Pancreas (tissue), 10 donors: ENCODE measurements around the gene GPR108. TPM values are rescaled to one million over a fixed set of nuclear protein-coding genes. Genes with fewer than 3 reads are reported as not detected.

Experiments
- ATAC-seq, 4 donors: fragments of 200-7000 bp; cut with Tn5 transposase; one replicate each; pipeline versions ENCODE4 v1.8.0 to v1.9.1; 2020; ENCODE audit warnings: mild to moderate bottlenecking in 4 of 4, moderate library complexity in 4 of 4
- DNase-seq, 6 donors: peaks; one replicate each; pipeline ENCODE4 v3.0.0-alpha.2; 2020
- FAIRE-seq: peaks from 2 replicates; lab custom pipeline; 2012; peaks lifted over from hg19 to GRCh38; lab: Jason Lieb, UNC
- H3K27ac ChIP-seq, 4 donors: fragments of 200-600 bp; sonication (generic); 1 replicate in 3 of 4; 2 replicates in 1 of 4; pipeline versions ENCODE4 v1.5.0 to v1.8.0; 2020
- H3K27me3 ChIP-seq, 4 donors: fragments of 200-600 bp; one replicate each; pipeline ENCODE4 v1.8.0; 2021
- H3K36me3 ChIP-seq, 3 donors: fragments of 200-600 bp; sonication (generic) in 1 of 3; one replicate each; pipeline versions ENCODE4 v1.5.0 to v1.8.0; 2020 to 2021
- H3K4me1 ChIP-seq, 3 donors: fragments of 200-600 bp; one replicate each; pipeline ENCODE4 v1.8.0; 2021
- H3K4me3 ChIP-seq, 4 donors: fragments of 200-600 bp; sonication (generic) in 2 of 4; one replicate each; pipeline versions ENCODE4 v1.5.0 to v1.8.0; 2020 to 2021
- H3K9me3 ChIP-seq, 4 donors: fragments of 200-600 bp; one replicate each; pipeline ENCODE4 v1.8.0; 2021
- WGBS, 2 donors: extraction: QIAGEN DNeasy Blood & Tissue Kit; methylation state at CpG; one replicate each; pipeline ENCODE4 v1.1.7; 2013; 5-methylcytosine and 5-hydroxymethylcytosine counted together
- intact Hi-C, 3 donors: fragments of 100-400 bp; cut with DNase I; formaldehyde crosslinking; loops; one replicate each; pipeline versions ENCODE4 v1.11.1 to v1.14.2; 2022
- polyA plus RNA-seq, 2 donors: library from polyadenylated mRNA; stranded (reverse); fragments of 200-250 nt; gene quantifications; one replicate each; pipeline ENCODE4 v1.2.3, GENCODE V29; 2013
- total RNA-seq, 6 donors: library from RNA; stranded (reverse); fragmentation: NEBNext Ultra II Directional in 4 of 6; extraction: Animal tissue kit (Norgen Biotek cat#: 25700) in 4 of 6; gene quantifications; one replicate each; pipeline versions ENCODE4 v1.2.1 to v1.2.4, GENCODE V29; 2021 to 2023
- TF ChIP-seq, protein P1 (sequence below), 4 donors: fragments of 200-600 bp; sonication (generic) in 3 of 4; IDR thresholded peaks; one replicate each; pipeline versions ENCODE4 v1.5.0 to v1.8.0; 2021; ENCODE audit warnings: antibody characterized with exemption in 4 of 4
- donor health status: healthy with polysubstance abuse.
- donor health status: DM: no; HTN: no; CAD: no; lungs with moderate emphysema.
- donor health status: DM: no; HTN: no; CAD: no.
- donor health status: control.
- donor health status: control.
- donor health status: Bipolar disorder and iron deficiency.
- donor health status: DM: yes; HTN: yes; CAD: no.
- donor health status: DM: no; HTN: no; CAD: no.
- donor health status: DM: no; HTN: no; CAD: no.
- donor health status: DM: yes; HTN: yes; CAD: no.

Gene GPR108
- total and polyA plus RNA-seq, 8 donors: 46.1 to 154 (median 54.0) TPM

DNA sequence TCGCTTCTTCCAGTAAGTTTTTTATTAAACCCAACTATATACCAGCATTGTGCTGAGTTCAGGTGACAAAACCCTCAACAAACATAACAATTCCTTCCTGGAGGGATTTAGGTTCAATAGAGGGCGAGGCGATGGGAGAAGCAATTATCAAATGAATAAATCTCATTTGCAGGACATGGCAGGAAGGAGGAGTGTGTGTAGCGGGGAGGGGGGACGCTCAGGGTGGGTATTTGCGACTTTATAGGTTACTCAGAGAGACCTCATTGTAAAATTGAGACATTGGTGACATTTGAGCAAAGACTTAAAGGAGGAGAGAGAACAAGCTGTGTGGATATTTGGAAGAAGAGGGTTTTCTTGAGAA is 20.8 kb downstream of the GPR108 start:
- WGBS, 2 donors: 82 to 85% methylated on average over 6 of the region's 6 CpGs
- H3K9me3 ChIP-seq: no peaks in the 10 kb centered on the region
- DNase-seq (no peak), FAIRE-seq (no peak), ATAC-seq (no peak)
- TF ChIP-seq, protein P1, sequence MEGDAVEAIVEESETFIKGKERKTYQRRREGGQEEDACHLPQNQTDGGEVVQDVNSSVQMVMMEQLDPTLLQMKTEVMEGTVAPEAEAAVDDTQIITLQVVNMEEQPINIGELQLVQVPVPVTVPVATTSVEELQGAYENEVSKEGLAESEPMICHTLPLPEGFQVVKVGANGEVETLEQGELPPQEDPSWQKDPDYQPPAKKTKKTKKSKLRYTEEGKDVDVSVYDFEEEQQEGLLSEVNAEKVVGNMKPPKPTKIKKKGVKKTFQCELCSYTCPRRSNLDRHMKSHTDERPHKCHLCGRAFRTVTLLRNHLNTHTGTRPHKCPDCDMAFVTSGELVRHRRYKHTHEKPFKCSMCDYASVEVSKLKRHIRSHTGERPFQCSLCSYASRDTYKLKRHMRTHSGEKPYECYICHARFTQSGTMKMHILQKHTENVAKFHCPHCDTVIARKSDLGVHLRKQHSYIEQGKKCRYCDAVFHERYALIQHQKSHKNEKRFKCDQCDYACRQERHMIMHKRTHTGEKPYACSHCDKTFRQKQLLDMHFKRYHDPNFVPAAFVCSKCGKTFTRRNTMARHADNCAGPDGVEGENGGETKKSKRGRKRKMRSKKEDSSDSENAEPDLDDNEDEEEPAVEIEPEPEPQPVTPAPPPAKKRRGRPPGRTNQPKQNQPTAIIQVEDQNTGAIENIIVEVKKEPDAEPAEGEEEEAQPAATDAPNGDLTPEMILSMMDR (IDR thresholded peaks at IDR 0.05): no peak
- H3K36me3 ChIP-seq: peaks cover 0 to 3% (median 0%) of the 10 kb centered on the region in 3 donors
- H3K4me1 ChIP-seq: peaks cover 0 to 9% (median 0%) of the 10 kb centered on the region in 3 donors
- intact Hi-C loops: no loop called here
- H3K27me3 ChIP-seq: no peaks in the 10 kb centered on the region
- no peak overlapping the region for H3K27ac ChIP-seq
- H3K4me3 ChIP-seq: no peak overlapping the region

DNA sequence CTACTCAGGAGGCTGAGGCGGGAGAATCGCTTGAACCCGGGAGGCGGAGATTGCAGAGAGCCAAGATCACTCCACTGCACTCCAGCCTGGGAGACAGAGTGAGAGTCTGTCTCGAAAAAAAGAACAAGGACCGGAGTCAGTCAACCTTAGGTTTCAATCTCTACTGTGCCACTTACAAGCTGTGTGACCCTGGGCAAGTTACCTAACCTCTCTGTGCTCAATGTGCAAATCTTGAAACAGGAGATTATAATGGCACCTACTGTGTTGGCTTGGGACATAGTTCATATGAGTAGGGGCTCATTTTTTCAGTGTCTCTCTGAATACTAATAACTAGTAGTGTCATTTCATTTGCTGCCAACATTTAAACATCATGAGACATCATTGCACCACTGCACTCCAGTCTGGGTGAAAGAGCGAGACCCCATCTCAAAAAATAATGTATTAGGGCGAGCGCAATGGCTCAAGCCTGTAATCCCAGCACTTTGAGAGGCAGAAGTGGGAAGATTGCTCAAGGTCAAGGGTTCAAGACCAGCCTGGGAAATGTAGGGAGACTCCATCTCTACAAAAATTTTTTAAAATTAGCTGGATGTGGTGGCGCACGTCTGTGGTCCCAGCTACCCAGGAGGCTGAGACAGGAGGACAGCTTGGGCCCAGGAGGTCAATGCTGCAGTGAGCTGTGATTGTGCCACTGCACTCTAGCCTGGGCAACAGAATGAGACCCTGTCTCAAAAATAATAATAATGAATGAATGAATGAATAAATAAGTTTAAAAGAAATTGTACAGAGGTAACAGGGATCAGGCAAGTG is 22.4 kb downstream of the GPR108 start:
- peaks cover 0 to 3% (median 0%) of the 10 kb centered on the region in 3 donors for H3K36me3 ChIP-seq
- intact Hi-C loops: no loop called here
- H3K4me3 ChIP-seq: no peak overlapping the region
- no peak overlapping the region for H3K27ac ChIP-seq
- H3K27me3 ChIP-seq: no peaks in the 10 kb centered on the region
- H3K4me1 ChIP-seq: no peaks in the 10 kb centered on the region
- DNase-seq (no peak), FAIRE-seq (no peak), ATAC-seq (no peak)
- WGBS, 2 donors: 82 to 87% methylated on average over 11 of the region's 11 CpGs
- TF ChIP-seq, protein P1 (IDR thresholded peaks at IDR 0.05): no peak
- no peaks in the 10 kb centered on the region for H3K9me3 ChIP-seq

DNA sequence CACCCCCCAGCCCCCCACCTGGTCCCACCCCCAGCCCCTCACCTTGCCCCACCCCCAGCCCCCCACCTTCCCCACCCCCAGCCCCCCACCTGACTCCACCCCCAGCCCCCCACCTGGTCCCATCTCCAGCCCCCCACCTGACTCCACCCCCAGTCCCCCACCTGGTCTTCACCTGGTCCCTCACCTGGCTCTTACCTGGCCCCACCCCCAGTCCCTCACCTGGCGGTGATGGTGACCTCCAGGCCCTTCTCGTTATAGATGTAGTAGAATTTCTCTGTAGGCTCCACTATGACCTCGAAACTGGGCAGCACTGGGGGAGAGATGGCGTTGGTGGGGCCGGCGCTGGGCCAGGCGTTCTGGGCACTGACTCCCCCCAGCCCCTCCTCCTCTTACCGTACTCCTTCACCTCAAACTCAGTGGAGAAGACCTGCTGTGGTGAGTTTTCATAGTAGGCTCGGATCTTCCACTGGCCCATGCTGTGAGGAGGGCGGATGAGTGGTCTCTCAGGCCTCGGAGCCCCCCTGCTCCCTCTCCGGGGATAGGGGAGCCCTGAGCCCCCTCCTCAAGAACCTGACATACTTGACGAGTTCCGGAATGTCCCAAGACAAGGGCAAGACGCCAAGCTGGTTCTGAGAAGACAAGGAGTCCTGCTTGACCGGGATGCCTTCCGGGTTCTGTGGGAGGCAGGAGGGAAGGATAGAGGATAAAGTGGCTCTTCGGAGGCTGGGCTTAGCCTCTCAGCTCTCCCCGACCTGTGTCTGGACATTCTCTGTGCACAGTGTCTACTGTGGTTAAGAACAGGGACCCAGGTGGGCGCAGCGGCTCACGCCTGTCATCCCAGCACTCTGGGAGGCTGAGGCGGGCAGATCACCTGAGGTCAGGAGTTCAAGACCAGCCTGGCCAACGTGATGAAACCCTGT is 23.3 kb downstream of the GPR108 start:
- Histone ChIP-seq H3K27ac (no peak overlapping the region), H3K36me3 (peaks cover 0 to 3% (median 0%) of the 10 kb centered on the region in 3 donors), H3K4me1 (no peaks in the 10 kb centered on the region), H3K27me3 (no peaks in the 10 kb centered on the region), H3K4me3 (no peak overlapping the region), H3K9me3 (no peaks in the 10 kb centered on the region)
- TF ChIP-seq, protein P1 (IDR thresholded peaks at IDR 0.05): no peak
- peak in 1 of 4 donors; percentile 7 for ATAC-seq
- FAIRE-seq: no peak
- DNase-seq: peak in 2 of 6 donors; percentile 22 to 40
- intact Hi-C loops: no loop called here
- WGBS, 2 donors: 68 to 73% methylated on average over 24 of the region's 24 CpGs

DNA sequence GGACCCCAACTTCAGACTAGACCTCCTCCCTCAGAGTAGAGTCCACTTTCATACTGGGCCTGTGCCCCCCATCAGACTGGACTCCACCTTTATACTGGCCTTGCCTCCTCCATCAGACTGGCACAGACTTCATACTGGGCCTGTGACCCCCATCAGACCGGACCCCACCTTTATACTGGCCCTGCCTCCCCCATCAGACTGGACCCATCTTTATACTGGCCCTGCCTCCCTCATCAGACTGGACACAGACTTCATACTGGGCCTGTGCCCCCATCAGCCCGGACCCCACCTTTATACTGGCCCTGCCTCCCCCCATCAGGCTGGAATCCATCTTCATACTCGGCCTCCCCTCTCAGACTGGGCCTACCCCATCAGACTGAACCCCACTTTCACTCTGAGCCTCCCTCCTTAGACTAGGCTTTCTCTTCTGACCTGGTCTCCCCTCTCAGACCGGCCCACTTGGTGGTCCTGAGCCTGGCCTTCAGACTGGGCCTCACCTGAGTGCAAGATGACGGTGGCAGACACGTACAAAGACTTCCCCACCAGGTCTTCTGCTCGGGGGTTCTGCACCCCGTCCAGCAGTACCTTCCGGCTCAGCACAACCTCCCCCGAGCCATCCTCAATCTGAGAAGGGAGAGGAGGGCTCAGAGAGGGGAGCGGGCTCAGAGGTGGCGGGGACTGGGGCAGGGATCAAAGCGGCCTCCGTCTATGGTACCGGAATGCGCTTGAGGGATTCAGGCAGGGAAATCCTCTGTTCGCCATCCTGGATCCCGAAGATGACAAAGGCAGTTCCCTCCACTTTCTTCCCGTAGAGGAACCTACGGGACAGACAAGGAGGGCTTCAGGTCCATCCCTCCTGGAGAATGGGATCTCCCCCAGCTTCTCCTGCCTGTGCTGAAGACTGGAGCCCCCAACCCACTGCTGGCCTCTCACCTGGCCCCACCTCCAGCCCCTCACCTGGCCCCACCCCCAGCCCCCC is 24.4 kb downstream of the GPR108 start:
- Histone ChIP-seq H3K36me3 (peaks cover 0 to 3% (median 0%) of the 10 kb centered on the region in 3 donors), H3K27me3 (no peaks in the 10 kb centered on the region), H3K4me1 (no peaks in the 10 kb centered on the region), H3K27ac (no peak overlapping the region), H3K9me3 (no peaks in the 10 kb centered on the region), H3K4me3 (no peak overlapping the region)
- 86 to 88% methylated on average over 20 of the region's 20 CpGs for WGBS, 2 donors
- TF ChIP-seq, protein P1 (IDR thresholded peaks at IDR 0.05): no peak
- DNase-seq (no peak), FAIRE-seq (no peak), ATAC-seq (no peak)
- intact Hi-C loops: no loop called here
